Suprapubic skin (tissue), 3 donors: ENCODE results near the gene CCDC9.

ENCODE experiments used
- EP300 ChIP-seq: sonication (generic); formaldehyde crosslinking; IDR thresholded peaks from one replicate; pipeline ENCODE4 v1.6.1; 2017; ENCODE audit warnings: antibody characterized with exemption
- POLR2A ChIP-seq, 2 donors: fragments of 450-650 bp; IDR thresholded peaks; one replicate each; pipeline ENCODE4 v1.6.1; 2017; ENCODE audit warnings: antibody characterized with exemption in 2 of 2, mild to moderate bottlenecking in 2 of 2, moderate library complexity in 2 of 2
- TF ChIP-seq, protein P1 (sequence below), 2 donors: fragments of 200-600 bp in 1 of 2; fragments of 450-650 bp in 1 of 2; sonication (generic) in 1 of 2; IDR thresholded peaks; one replicate each; pipeline ENCODE4 v1.5.1; 2016 to 2019; ENCODE audit warnings: antibody characterized with exemption in 2 of 2, mild to moderate bottlenecking in 1 of 2, moderate library complexity in 1 of 2

DNA sequence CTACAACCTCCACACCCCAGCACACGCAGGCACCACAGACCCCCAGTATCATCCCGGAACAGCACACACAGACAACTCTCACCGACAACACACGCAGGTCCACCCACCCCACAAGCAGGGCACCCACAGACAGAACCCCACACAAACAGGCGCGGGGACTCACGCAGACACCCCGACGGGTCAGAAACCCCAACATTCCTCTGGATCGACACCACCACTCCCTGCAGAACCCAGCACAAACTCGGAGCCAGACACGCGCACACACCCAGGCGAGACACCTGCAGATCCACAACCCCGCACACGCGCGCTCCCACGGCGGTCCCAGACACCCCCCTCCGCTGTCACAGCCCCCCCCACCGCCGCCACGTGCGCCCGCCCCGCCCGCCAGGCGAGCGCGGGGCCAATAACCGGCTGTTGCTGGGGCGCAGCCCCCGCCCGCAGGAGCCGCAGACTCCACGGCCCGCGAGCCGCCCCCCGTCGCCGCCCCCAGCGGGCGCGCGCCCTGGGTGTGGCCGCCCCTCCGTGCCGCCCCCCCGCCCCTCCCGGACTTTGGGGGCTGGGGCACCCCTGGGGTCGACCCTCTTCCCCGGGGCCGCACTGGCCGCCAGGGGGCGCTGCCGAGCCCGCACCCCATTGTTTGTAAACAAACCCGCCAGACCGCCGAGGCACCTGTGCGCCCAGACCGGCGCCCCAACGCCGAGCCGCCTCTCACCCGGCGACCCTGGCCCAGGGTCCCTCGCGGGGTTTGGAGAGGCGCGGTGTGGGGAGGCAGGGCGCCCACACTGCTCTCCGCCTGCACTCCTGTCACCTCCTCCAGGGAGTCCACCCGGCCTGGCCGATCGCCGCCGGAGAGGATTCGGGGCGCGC, 26.0 kb upstream of the CCDC9 start:
- TF ChIP-seq POLR2A (IDR thresholded peaks at IDR 0.05): no peak
- no peak for TF ChIP-seq EP300
- TF ChIP-seq, protein P1, sequence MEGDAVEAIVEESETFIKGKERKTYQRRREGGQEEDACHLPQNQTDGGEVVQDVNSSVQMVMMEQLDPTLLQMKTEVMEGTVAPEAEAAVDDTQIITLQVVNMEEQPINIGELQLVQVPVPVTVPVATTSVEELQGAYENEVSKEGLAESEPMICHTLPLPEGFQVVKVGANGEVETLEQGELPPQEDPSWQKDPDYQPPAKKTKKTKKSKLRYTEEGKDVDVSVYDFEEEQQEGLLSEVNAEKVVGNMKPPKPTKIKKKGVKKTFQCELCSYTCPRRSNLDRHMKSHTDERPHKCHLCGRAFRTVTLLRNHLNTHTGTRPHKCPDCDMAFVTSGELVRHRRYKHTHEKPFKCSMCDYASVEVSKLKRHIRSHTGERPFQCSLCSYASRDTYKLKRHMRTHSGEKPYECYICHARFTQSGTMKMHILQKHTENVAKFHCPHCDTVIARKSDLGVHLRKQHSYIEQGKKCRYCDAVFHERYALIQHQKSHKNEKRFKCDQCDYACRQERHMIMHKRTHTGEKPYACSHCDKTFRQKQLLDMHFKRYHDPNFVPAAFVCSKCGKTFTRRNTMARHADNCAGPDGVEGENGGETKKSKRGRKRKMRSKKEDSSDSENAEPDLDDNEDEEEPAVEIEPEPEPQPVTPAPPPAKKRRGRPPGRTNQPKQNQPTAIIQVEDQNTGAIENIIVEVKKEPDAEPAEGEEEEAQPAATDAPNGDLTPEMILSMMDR (IDR thresholded peaks at IDR 0.05): peak; percentile 75 to 95
